K562 (cell line): ENCODE data around the gene ABCB9. TPM values are rescaled to one million over a fixed set of nuclear protein-coding genes. Genes with fewer than 3 reads are reported as not detected.
A peak's percentile ranks its signal among the peaks of the same experiment; 100 is the strongest.

Experiments used
- ARID4B ChIP-seq: sonication (generic); formaldehyde crosslinking; IDR thresholded peaks from 2 replicates; pipeline ENCODE4 v1.8.0; 2022; ENCODE audit warnings: mild to moderate bottlenecking, missing genetic modification reagents
- DACH1 ChIP-seq: fragments of 450-650 bp; IDR thresholded peaks from 2 replicates; pipeline ENCODE4 v1.6.1; 2018; ENCODE audit not compliant: partially characterized antibody
- HLTF ChIP-seq: fragments of 450-650 bp; IDR thresholded peaks from 2 replicates; pipeline ENCODE4 v1.6.1; 2016
- KAT7 ChIP-seq: sonication (generic); formaldehyde crosslinking; IDR thresholded peaks from 2 replicates; pipeline ENCODE4 v1.8.0; 2022; ENCODE audit warnings: missing genetic modification reagents, mild to moderate bottlenecking, borderline replicate concordance
- KLF6 ChIP-seq: fragments of 250-450 bp; sonication (Bioruptor Pico); IDR thresholded peaks from 2 replicates; pipeline ENCODE4 v1.4.0; 2020; ENCODE audit warnings: mild to moderate bottlenecking, moderate library complexity, borderline replicate concordance
- MYC ChIP-seq, 2 experiments: fragments of 250-450 bp in 1 of 2; sonication (Bioruptor Pico) in 1 of 2; IDR thresholded peaks; 2 replicates each; pipeline versions ENCODE4 v1.5.1 to v1.6.1; 2012 to 2021; ENCODE audit warnings: low read depth in 2 of 2, borderline replicate concordance in 1 of 2, improper control_type of control experiment in 1 of 2, low read length in 1 of 2, mild to moderate bottlenecking in 1 of 2, moderate library complexity in 1 of 2
- POLR3A ChIP-seq: IDR thresholded peaks from 2 replicates; pipeline ENCODE4 v1.6.1; 2011; ENCODE audit warnings: borderline replicate concordance, mild to moderate bottlenecking, moderate library complexity; ENCODE audit not compliant: insufficient read length, insufficient read depth; ENCODE audit errors: extremely low read depth
- PREB ChIP-seq: sonication (generic); formaldehyde crosslinking; IDR thresholded peaks from 2 replicates; pipeline ENCODE4 v1.8.1; 2023; ENCODE audit warnings: mild to moderate bottlenecking, missing genetic modification reagents
- PTRF ChIP-seq: fragments of 450-650 bp; IDR thresholded peaks from 2 replicates; pipeline ENCODE4 v1.6.1; 2016; ENCODE audit warnings: mild to moderate bottlenecking, missing genetic modification characterization, missing compliant biosample characterization
- SMARCB1 ChIP-seq: IDR thresholded peaks from 2 replicates; pipeline ENCODE4 v1.6.1; 2011; ENCODE audit warnings: improper control_type of control experiment, low read depth; ENCODE audit not compliant: insufficient read length
- ZBTB1 ChIP-seq: sonication (generic); formaldehyde crosslinking; IDR thresholded peaks from 2 replicates; pipeline ENCODE4 v1.8.1; 2023; ENCODE audit warnings: missing genetic modification reagents, low read depth, mild to moderate bottlenecking, borderline replicate concordance
- ZBTB7A ChIP-seq: IDR thresholded peaks from 2 replicates; pipeline ENCODE4 v1.6.1; 2011; ENCODE audit warnings: low read depth, mild to moderate bottlenecking, low read length, moderate library complexity, borderline replicate concordance; ENCODE audit not compliant: control insufficient read depth
- ZNF146 ChIP-seq: IDR thresholded peaks from one replicate; pipeline ENCODE4 v1.6.1; 2018; ENCODE audit warnings: missing compliant biosample characterization; ENCODE audit not compliant: unreplicated experiment
- ZNF609 ChIP-seq: sonication (generic); formaldehyde crosslinking; IDR thresholded peaks from 2 replicates; pipeline ENCODE4 v1.8.1; 2023; ENCODE audit warnings: missing genetic modification reagents, mild to moderate bottlenecking, borderline replicate concordance
- ZNF76 ChIP-seq: fragments of 250-450 bp; sonication (Bioruptor Pico); IDR thresholded peaks from 2 replicates; pipeline ENCODE4 v1.4.0; 2020; ENCODE audit warnings: mild to moderate bottlenecking, moderate library complexity, borderline replicate concordance
- polyA plus RNA-seq, 8 experiments: library from polyadenylated mRNA; depleted of rRNA in 4 of 8; stranded (reverse) in 5 of 8; unstranded in 3 of 8; fragments of >200 nt; fragmentation: Nextera tagmentation in 2 of 8; fragmentation: Illumina TruSeq in 1 of 8; extraction: Ambion mirVana in 2 of 8; extraction: Trizol in 1 of 8; gene quantifications; 2 replicates each; pipeline versions ENCODE4 v1.2.1 to v1.2.3, GENCODE V29; 2011 to 2014; ENCODE audit warnings: inconsistent platforms in 1 of 8, missing spikeins in 1 of 8
- total RNA-seq, 7 experiments: library from RNA; depleted of rRNA in 6 of 7; stranded (reverse); fragments of >200 nt in 6 of 7; fragmentation: Illumina TruSeq in 2 of 7; extraction: Trizol in 2 of 7; gene quantifications; 2 replicates each; pipeline versions ENCODE4 v1.2.1 to v1.2.3, GENCODE V29; 2011 to 2021; ENCODE audit warnings: low replicate concordance in 1 of 7

ABCB9 gene
- total and polyA plus RNA-seq, 9 of the 15 experiments (the other 6 are each of a cell fraction or from before 2014, with no cell fraction given), result 0.20 to 12.6 (median 6.2) TPM

GRCh38 chr12:122895704-122896636, 70.3 kb downstream of the ABCB9 start, which contains the start of gene VPS37B (continued):
- TF ChIP-seq PTRF (tag) (no peak), SMARCB1 (no peak), MYC (IDR thresholded peaks at IDR 0.05; ENCODE audit: low read depth, low read length) (peak; percentile 62; the same call in 1 of the 2 replicates), MYC (CRISPR knock-in tag; IDR thresholded peaks at IDR 0.05; ENCODE audit: borderline replicate concordance, low read depth) (no peak), ZNF76 (0 out of 2 replicates have a peak, but pooled peaks have one; percentile 26), ZNF146 (no peak), HLTF (no peak; the same call in 1 of the 2 replicates), ARID4B (CRISPR knock-in tag) (peak; percentile 75; the same call in 1 of the 2 replicates), POLR3A (no peak), KLF6 (CRISPR knock-in tag) (no peak), ZNF609 (CRISPR knock-in tag) (no peak), KAT7 (peak; percentile 76; the same call in 1 of the 2 replicates), DACH1 (peak; percentile 47), ZBTB7A (peak; percentile 65), PREB (CRISPR knock-in tag) (no peak), ZBTB1 (CRISPR knock-in tag) (no peak)
